ENCODE data around the gene RGS11.

RGS11 gene

DNA sequence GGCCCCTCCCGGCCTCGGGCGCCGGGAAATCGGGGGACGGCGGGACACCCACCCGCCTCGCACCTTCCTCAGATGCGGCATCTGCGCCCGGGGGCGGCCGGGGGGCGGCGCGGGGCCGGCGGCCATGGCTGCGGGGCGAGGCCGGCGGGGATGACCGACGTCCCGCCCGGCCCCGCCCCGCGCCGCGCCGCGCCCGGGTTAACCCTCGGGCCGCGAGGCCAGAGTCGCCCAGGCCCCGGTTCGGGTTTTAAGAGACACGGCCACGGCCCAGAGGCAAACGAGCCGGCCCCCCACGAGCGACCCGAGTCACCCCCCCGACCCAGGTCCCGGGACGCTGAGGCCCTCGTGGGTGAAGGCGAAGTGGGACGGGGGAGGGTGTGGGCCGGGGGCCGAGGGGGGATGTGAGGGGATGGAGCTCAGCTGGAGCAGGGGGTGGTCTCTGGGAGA lies at the start of gene RGS11:
Gene RGS11, minus strand, starts transcription at position 159 of the 447 bp plus-strand sequence. Its CDS starts 33 bp downstream, at position 126.
- DNase-seq = no peak

- peak; percentile 73 for DNase-seq
Observed at GRCh38 chr16:324451-325334, 48.9 kb upstream of the RGS11 start.

- DNase-seq = no peak
Observed at GRCh38 chr16:324201-324450, 48.4 kb upstream of the RGS11 start.

GRCh38 chr16:322476-323143 lies 46.9 kb upstream of the RGS11 start:
- no peak for DNase-seq

- no peak for DNase-seq
Observed at GRCh38 chr16:321532-321931, 45.8 kb upstream of the RGS11 start.

- DNase-seq = no peak
Observed at GRCh38 chr16:320206-320605, 44.5 kb upstream of the RGS11 start.

- DNase-seq = no peak
Observed at GRCh38 chr16:318628-319027, 42.9 kb upstream of the RGS11 start.

DNA sequence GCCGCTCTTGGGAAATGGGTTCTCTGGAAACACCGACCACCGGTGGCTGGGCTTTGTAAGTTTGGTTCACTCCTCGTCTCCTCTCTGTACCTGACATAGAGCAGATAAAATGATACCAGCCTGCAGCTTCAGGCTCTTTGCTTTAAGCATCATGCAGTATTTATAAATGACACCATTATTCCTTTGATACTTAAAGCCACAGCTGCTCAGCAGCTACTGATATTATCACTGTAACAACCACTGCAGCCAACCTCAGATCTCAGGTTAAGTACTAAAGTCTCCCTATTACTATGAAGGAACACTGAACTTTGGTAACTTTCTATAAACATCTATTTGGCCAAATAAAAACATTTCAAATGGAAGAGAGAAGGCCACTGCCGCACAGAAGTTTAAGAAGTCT lies 41.8 kb upstream of the RGS11 start:
- DNase-seq = no peak

GRCh38 chr16:316741-317464 lies 41.2 kb upstream of the RGS11 start:
- DNase-seq = no peak

DNA sequence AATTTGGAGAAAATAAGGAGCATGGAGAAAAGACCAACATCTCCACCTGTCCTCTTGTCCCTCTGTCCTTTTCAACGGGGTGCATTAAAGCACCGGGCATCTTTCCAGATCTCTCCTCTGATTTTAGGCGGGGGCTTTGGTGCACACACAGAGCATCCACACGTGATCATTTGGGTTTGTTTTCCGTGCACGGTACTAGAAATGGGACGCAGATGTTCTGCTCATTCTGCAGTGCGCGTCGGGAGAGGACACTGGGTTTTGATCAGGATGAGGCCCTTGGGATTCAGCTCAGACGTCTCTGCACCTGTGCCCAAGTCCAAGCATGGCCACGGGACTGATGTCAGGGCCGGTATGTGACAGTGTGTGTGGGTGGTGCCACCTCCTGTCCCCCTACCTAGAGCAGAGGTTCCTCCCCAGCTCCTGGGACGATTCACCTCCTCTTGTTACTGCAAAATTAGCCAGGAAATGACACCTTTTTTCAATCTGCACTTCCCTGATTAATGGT lies 39.1 kb upstream of the RGS11 start:
- DNase-seq = no peak

DNA sequence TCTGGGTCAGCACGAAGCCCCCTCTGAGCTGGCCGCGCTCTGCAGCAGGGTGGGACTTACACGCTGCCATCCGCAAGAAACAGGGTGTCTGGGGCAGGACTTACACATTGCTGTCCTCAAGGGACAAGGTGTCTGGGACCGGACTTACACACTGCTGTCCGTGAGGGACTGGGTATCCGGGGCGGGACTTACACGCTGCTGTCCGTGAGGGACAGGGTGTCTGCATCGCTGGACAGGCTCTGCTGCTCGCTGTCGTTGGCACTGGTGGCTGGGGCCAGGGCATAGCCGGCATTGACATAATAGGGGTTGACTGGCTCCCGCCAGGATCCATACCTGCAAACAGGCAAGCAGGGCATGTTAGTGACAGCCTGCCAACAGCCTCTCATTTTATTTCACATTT lies 38.6 kb upstream of the RGS11 start:
- no peak for DNase-seq

- DNase-seq = no peak
Observed at GRCh38 chr16:311725-312124, 36.0 kb upstream of the RGS11 start.

DNA sequence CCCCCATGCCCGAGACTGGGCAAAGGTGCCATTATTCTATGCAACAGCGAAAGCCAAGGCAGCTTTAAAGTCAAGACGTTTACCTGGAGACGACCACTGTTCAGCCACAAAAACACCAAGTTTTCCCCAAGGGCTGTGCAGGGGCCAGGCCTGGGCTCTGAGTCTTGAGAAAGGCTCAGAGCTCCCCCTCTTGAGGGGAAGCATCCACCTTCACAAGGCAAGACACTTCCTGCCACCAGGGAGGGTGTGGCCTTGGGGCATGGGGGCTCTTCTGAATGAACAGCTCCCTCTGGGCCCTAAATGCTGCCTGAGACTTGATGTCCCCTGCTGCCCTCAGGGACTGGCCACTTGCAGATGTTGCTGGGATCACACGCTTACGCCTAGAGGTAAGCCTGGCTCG lies 33.7 kb upstream of the RGS11 start:
- no peak for DNase-seq

DNA sequence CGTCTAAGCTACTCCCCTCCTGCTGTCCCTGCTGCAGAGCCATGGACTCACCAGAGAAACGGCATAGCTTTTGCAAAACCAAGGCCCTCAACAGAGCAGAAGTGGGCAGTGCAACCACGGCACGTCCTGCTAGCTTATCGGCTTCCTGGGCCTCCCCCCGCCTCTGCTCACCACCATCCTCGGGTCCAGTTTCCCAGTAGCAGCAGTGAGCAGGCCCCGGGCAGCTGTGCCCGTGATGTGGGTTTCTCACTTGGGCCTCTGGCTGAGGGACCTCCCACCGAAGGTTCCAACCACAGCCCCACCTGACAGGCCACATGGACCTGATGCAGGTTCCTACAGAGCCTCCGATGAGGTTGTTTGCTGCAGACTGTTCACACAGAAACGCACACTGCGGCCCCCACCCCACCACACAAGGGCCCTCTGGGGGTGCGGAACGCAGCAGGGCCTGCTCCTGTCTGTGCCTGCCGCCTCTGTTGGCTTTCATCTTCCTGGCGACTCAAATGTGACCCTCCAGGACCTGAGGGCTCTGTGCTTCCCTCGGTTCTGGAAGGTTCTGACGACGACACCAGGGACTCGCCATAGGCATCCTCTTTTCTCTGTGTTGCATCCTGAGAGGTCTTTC lies 32.1 kb upstream of the RGS11 start:
- DNase-seq = no peak

DNA sequence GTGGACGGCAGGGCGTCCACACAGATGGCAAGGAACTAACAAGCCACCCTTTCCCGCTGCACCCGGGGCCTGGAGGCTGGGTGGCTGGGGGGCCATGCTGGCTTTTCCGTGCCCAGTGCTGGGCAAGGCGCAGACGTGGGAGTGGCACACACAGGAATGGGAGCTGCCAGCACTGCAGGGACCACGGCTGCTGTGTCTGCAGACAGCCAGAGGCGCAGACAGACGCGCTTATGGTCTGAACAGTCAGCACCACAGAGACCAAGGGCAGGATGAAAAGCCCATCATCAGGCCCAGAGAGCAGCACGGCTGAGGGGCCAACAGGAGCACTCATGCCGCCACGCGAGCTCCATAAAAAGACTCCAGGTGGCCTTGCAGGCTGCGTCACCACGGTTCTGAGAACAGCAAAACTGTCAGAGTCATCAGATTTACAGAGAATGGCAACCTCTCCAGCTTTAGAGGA lies 31.2 kb upstream of the RGS11 start:
- DNase-seq = no peak

DNA sequence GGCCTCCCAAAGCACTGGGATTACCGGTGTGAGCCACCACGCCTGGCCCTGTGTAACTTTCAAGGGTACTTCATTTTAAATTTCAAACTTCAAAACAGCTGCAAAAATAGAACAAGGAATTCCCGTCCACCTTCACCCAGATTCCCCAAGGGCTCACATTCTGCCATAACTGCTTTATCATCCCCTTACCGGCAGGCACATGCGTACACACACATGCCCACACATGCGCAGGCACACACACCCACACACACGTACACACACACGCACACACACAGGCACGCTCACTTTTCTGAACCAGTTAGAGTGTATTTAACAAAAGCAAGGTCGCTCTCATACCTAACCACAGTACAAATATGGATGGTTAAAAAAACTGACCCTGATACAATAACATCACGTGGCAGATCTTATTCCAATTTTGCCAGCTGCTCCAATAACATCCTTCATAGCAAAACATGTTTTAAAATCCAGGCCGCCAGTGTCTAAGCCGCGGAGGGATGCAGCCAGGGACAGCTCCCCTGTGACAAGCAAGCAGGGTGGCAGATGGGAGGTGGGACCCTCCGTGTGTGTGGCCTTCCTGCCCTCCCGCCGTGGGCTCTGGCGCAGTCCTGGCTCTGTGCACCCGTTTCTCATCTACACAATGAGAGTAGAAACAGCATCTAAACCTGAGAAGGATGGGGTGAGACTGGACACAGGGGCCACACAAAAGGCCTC lies 30.3 kb upstream of the RGS11 start:
- no peak for DNase-seq

DNA sequence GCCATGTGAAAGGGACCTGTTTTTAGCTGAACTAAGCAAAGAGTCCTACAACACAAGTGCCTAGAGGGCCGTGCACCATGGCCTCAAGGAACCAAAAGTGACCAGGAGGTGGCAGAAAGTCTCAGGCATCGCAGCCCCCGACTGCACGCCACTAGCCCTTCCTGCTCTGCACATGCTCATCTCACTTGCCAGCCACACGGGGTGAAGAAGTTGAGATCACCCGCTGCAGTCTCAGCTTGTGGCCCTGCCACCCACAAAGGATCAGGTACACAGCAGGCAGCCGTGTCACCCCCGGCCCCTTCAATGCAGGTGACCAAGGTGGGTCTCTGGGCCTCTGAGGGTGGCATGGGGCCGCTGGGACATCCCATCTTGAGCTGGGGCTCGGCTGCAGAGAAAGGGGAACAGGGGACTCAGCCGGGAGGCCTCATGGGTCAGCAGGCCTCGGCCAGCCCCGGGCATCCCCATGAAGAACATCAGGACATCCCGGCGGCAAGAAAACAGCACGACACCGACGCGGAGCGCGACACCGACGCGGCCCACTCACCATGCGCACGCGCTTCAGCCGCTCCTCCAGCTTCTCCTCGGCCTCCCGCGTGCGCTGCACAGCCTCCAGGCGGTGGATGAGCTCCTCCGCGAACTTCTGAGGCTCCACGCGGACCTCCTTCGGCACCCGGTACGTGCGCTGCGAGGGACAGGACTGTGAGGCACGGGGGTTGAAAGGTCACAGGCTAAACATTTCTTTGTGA lies 28.2 kb upstream of the RGS11 start:
- no peak for DNase-seq

DNA sequence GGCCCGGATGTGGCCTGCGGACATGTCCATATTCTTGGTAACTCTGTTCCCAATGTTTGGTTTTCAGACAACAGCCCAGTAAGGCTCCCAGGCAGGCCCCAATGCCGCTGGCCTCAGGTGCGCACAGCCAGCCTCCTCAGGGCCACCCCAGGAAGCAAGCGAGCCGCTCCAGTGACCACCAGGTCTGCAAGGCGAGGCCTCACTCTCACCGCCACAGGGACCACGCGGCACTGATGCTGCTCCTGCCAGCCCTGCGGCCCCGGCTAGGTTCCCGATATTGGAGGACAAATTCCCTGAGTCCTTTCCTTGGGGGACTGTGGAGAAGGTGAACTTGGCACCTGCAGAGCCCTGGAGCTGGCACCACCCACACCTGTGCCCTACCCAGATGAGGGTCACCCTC lies 26.2 kb upstream of the RGS11 start:
- no peak for DNase-seq

- no peak for DNase-seq
Observed at GRCh38 chr16:301235-301634, 25.5 kb upstream of the RGS11 start.

DNA sequence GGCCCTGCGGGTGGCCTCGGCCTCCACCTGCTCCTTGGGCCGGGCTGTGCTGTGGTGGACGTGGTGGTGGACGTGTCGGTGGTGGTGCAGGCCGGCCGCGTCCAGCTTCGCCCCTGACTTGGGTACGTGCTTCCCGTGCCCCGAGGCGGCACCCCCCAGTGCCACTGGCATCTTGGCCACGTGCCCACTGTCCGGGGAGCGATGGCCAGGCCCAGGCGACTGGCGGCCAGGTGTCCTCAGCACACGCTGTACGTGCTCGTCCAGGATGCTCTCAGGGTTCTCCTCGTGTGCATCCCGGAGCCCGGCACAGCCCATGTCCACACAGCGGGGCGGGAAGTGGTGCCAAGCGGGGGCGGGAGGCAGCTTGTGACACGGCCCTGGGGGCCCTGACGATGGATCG lies 22.1 kb upstream of the RGS11 start:
- no peak for DNase-seq

DNA sequence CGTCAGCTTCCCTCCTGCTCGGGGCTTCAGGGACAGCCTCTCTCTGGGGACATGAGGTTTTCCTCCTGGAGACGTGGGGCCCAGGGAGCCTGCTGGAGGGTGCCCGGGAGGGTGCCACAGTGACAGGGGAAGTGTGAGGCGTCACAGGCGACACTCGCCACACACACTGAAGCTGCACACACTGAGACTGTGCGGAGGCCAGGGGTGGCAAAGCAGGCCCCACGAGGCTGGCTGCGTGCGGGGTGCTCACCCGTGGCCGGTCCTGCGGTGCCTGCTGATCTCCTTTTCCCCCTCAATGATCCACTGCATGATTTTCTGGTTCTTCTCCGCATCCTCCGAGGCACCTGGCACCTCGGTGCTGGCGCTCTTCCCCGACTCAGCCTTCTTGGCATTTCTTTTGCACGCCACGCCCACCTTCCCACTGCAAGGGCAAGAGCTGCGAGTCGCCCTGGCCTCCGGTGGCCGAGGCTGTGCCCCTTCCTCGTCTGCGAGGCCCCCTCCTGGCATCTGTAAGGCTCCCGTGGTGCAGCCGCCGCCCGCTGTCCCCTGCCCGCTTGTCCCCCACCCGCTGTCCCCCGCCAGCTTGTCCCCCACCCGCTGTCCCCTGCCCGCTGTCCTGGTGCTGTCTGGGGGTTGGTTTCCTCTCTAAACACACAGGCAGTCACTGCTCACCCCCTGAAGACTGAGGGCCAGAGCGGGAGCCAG lies 21.2 kb upstream of the RGS11 start:
- DNase-seq = no peak
